HG03108 (cell line): ENCODE results near the gene CIAO3.
A peak's percentile ranks its signal among the peaks of the same experiment; 100 is the strongest.

Experiments
- ATAC-seq: cut with Tn5 transposase; IDR thresholded peaks from one replicate; pipeline ENCODE4 v1.9.1; 2021; ENCODE audit warnings: moderate library complexity; ENCODE audit not compliant: unreplicated experiment

CIAO3 gene

DNA sequence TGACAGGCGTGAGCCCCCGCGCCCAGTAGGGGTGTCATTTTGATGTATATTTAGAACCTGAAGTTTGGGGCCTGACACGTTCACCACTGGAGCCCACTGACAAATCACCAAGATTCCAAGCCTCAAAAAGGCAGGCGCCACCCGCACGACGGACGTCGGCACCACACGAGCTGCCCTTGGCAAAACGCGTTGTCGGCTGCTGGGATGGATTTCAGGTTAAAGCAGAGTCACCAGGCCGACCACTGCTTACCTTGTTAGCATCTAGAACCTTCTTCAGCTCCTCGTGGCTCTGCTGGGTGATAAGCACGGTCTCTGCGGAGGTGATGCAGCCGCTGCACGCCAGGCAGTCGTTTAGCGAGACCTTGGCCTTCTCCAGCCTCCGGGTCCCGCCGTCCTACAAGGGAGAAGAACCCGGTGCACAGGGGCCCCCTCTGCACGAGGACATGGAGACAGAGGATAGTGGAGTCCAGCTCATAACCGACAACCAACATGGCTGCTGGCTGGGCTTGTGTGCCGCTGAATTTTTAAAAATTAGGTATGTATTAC is 3.8 kb downstream of the CIAO3 start:
- no peak for ATAC-seq

DNA sequence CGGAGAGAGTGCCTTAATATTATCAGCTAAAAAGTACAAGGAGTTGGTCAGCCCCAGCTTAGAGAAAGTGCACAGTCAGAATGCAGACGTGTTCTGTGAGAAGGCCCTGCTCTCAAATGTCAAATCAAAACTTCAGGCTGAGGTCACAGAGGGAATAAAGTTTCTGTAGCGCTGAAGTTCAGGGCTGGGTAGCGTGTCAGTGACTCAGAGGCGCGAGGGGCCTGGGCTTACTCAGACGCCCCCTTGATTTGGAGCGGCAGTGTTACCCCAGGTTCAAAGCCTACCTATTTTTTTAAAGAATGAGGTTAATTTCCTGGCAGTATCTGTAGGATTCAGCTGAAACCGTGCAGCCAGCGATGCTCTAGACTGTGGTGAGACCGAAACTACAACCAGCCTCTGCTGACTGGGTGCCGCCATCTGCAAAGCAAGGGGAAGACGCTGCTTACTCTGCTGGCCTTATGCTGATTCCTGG is 4.8 kb downstream of the CIAO3 start:
- ATAC-seq = no peak

DNA sequence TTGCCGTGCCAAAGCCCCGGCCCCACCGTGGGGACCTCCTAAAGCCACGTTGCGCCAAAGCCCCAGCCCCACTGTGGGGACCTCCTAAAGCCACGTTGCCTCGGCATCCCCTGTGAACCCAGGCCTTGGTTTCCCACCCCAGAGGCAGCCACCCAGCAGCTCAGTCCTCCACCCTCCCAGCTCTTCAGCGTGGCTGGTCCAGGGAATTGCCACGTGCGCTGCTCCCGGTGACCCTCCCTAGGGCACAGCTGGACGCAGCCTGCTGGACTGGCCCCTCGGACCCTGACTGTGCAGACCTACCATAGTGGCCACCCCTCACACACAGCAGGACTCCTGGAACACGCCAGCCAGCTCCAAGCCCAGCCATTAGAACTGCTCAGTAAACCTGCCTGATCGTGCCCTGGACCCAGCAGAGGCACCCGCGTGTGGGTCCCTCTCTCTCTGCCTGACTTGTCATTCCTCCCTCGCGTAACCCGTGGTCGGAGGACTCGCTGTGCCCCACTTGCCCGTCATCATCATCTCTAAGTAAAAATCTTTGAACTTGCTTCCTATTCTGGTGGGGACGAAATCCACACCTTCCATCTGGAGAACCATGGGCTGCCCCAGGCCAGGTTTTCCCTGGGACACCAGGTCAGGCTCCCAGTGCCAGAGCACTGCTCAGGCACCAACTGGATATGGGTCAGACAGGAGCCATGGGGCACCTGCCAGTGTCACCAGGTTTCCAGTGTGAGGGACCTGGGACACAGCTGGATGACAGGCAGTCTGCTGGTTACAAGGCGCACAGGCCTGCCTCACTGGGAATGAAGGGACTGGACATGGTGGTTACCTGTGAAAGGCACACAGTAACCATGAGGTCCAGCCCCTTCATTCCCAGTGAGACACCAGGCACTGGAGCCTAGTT is 5.6 kb downstream of the CIAO3 start:
- no peak for ATAC-seq

DNA sequence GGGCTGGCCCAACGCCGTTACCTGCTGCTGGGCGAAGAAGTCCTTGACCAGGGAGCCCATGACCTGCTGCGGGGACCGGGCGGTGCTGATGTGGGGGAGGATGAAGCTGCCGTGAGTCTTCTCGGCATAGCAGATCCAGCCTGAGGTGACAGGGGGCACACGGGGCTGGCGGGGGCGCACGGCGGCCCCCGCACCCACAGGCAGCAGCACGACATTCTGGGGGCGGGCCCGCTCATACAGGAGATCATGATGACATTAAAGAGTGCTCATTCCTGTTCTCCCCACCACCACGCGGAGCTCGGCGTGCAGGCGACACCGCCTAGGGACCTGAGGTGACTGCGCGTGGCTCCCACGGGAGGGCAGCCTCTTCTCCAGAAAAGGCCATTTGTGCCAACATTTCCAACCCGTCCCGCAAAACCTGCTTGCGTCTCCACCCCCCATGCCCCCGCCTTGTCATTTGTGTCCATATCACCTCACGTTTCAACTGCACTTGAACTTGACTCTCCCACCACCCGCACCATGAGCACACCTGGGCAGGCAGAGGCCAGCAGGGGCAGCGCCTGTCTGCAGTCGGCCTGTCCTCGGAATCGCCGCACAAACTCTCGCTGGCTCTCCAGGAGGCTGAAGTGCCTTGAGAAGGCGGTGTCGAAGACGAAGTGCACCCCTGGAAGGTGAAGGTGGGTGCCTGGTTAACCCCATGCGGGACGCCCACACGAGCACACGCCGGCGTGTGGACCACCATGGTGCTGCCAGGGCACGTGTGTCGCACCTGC is 6.4 kb downstream of the CIAO3 start:
- no peak for ATAC-seq

DNA sequence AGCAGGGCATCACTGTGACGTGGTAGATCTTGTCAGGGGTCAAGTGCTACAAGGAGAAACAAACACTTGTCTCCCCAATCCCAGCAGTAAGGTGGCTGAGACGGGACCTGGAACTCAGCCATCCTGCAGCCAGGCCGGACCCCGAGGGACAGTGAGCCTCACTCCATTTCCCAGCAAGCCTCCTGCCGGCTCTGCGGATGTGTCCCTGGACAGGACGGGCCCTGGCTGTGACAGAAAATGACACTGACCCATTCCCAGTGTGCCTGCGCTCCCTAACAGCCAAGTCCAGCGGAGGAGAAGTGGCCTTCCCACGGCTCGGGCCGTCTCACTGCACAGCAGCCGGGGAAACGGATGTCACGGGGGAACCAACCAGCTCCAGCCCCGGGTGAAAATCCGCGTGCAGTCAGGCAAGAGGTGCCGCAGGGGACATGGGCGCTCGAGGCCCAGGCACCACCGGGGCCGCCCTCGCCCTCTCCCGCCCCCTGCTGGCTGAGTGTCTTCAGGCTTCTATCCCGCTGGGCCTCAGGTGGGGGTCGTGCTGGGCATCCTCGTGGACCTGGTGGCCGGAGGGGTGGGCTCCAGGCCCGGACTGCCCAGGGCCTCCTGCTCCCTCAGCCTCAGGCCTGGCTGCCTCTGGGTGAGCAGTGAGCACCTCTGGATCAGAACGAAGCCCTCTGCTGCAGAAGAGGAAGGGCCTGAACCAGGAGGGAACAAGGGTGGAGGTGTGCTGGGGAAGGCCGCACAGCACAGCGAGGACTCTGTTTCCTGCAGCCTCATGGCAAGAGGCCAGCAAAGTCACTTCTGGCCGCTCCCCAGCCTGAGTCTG is 7.2 kb downstream of the CIAO3 start:
- no peak for ATAC-seq

DNA sequence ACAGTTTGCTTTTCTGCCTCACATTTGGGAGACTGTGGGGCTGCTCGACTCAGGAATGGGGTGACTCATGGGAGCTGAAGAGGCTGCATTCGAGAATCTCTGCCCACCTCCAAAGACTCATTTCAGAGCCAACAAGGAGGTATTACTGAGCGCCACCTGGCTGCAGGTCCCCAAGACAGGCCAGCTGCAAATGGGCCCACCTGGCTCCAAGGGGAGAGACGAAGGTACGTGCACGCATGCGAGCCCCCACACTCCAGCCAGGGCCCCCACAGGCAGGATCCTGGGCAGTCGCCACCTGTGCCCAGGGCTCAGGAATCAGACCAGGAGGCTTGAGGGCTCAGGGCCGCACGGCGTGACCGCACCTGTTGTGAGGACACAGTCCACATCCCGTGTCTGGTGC is 7.9 kb downstream of the CIAO3 start:
- no peak for ATAC-seq

DNA sequence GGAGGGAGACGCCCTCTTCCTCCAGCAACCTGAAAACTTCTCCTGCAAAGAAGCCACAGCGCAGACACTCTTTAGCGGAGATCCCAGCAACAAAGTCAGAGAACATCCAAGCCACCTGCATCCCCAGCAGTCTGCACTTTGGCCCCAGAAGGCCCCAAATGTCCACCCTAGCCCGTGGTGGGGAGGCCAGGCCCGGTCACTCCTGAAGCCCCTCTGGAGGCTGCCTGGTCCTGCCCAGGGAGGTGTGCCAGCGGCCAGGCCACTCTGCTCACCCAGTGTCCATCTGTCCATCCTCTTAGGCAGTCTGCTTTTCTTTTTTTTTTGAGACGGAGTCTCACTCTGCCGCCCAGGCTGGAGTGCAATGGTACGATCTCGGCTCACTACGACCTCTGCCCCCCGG is 8.5 kb downstream of the CIAO3 start:
- no peak for ATAC-seq

DNA sequence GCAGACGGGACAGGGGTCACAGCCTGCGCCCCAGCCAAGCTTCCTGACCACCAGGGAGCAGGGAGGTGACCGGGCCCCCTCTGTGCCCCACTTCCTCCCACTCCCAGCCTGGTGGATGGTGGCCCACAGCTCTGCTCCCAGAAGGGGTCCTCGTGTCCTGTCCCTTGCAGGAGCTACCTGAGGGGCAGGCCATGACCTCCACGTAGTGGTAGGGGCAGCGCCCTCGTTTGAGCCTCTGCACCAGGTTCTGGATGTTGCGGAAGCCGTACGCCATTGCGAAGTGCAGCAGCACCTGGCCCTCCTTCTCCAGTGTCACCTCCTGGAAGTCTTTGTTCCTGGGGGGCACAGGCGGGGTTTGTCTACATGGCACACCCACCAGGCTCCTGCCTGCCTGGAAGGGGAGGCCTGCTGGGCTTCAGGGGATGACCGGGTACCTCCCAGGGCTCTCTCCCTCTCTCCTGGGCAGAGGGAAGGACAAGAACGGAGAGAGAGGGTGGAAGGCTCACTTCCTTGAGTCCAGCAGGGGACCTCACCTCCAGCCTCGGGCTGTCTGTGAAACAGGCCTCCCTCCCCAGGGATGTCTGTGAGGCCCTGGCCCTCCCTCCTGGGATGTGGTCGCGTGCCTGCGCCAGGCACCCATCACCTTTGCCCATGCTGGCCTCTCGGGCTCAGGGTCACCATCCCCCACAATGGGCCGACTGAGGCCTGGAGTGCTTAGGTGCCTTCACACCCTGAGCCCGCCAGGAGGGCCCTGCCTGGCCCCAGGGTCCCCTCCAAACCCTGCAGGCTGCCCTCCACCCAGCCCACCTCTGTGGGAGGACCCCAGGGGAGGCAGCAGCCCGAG is 9.9 kb downstream of the CIAO3 start:
- no peak for ATAC-seq

DNA sequence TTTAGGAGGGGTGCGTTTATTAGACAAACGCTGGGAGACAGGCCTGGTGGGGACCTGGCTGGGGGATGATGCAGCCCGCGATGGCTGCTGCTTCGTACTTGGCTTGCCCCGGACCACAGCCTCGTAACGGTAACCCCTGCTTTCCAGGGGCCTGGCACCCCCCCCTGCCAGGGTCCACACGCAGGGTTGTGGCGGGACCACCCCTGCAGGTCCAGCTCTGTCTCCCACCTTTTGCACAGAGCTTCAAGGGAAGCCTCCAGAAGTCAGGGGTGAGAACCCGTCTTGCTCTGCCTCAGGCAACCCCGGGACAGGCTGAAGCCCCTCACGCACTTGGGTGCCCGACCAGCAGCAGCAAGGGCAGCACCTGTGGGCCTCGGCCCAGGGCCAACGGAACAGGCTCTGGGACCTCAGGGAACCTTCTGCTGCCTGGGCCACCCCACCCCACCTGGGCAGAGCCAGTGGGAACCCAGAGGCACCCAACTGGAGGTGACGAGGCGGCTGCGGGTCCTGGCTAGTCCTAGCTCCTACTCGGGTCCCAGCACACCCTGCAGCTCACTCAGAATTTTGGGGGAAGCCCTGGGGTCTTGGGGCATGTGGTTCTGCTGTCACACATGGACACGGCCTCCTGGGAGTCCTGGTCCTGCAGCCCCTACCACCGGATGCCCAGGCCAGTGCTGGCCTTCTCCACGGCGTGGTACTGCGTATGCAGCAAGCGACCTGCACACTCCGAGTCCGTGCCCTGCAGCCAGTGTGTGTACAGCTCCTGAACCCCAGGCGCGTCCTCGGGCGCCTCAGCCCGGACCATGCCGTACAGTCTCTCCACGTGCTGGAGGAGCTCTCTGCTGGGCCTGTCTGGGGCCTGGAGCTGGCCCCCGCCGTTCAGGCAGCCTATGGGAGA is 10.8 kb downstream of the CIAO3 start:
- ATAC-seq = no peak

DNA sequence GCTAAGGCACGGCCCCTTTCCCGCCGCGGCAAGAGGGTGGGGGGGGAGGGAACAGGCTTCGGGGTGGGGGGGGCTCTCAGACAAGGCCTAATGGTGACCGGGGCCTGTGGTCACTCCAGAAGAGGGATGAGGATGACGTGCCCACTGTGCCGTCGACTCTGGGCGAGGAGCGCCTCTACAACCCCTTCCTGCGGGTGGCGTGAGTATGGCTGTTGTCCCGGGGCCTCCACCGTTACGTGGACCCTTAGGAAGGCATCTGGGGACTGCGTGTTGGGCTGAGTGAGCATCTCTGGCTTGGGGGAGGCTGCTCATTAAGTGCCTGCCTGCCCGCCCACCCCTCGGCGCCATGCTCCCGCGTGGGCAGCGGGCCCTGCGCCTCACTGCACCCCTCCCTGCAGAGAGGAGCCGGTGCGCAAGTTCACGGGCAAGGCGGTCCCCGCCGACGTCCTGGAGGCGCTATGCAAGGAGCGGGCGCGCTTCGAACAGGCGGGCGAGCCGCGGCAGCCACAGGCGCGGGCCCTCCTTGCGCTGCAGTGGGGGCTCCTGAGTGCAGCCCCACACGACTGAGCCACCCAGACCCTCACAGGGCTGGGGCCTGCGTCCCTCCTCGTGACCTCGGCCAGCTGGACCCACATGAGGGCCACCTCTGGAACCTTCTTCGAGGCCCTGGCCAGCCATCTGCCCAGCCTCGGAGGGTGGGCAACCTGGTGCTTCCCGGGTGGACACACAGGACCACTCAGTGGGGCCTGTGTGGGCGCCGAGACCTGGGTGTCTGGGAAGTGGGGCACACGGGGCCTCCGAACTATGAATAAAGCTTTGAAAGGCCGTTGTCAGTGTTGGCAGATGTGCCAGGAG is 11.7 kb downstream of the CIAO3 start:
- no peak for ATAC-seq

DNA sequence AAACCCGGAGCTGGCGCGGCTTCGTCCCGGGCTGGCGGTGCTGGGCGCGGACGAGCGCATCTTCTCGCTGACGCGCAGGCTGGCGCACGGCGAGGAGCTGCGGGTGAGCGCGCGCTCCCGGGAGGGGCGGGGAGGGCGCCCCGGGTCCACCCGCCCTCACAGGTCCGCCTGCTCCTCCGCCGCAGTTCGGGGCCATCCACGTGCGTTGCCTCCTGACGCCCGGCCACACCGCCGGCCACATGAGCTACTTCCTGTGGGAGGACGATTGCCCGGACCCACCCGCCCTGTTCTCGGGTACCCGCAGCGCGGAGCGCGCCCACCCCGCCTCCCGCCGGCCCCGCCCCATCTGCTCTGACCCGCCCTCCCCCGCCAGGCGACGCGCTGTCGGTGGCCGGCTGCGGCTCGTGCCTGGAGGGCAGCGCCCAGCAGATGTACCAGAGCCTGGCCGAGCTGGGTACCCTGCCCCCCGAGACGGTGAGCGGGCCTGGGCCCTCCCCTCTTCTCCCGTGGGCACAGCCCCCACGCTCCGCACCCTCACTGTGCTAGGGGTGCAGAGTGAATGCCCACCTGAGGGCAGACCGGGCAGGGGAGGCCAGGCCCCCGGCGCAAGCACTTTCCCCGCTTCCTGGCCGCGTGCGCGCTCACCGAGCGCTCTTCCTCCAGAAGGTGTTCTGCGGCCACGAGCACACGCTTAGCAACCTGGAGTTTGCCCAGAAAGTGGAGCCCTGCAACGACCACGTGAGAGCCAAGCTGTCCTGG is 12.5 kb downstream of the CIAO3 start:
- ATAC-seq = peak; percentile 33

DNA sequence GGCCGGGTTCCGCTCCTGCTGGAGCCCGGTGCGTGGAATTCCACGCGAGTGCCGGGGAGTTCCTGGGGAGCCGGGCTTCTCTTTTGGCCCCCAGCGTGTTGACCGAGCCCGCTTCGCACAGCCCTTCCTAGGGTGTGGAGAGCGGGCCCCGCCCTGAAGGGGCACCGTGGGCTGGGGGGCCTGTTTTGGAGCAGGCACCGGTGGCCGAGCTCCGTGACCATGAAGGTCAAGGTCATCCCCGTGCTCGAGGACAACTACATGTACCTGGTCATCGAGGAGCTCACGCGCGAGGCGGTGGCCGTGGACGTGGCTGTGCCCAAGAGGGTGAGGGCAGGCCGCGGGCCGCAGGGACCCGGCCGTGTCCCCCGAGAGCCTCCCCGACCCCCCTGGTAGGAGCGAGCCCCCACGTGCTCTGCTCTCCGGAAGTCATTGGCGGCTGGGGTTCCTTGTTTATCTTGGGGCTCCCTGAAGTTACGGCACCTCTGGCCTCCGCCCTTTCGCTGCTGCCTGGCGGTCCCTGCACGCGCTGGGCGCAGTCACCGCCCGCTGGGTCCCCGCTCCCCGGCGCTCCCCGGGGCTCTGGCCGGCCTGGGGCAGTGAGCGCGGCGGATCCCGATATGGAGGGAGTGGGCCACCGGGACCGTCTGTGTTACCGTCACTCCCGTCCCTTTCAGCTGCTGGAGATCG is 13.4 kb downstream of the CIAO3 start:
- ATAC-seq = no peak

DNA sequence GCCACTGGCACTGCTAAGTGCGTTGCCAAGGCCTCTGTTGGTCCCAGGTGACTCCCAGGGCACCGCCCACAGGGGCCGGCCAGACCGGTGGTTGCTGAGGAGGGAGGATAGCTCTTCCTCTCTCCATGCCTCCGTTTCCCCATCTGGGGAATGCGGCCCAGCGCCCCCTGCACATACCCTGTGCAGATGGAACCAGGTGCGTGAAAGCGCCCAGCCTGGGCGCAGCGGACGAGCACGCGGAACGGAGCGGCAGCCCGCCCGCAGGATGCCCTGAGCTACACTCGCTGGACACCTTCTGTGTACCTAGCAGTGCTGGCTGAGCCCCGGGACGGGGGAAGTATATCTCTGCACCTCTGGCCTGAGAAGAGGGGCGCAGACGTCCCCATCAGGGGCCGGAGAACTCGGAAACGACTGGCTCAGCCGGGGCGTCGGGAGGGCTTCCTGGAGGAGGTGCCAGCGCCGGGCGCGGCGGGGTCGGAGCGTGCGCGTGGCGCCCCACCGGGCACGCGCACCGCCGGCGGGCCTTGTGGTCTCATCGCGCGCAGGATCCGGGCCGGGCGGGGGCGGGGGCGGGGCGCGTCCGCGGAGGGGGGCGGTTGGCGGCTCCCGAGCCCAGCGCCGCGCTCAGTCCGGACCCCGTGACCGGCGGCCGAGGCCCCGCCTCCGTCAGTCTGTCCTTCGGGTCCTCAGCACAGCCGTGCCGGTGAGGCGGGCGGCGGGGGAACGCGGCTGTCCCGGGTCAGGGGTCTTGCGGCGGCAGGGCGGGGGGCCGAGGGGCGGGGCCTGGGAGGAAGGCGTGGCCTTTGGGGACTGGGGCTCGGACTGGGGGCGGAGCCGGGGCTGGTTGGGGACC is 14.1 kb downstream of the CIAO3 start, which contains the start of the genes CCDC78 and HAGHL:
CCDC78 (minus strand) TSS at position 6 of the 853 bp plus-strand sequence. CDS start 76 bp downstream, outside the sequence.
HAGHL (plus strand) TSS at position 669 of the 853 bp plus-strand sequence. CDS start 404 bp downstream, outside the sequence.
- ATAC-seq = no peak

DNA sequence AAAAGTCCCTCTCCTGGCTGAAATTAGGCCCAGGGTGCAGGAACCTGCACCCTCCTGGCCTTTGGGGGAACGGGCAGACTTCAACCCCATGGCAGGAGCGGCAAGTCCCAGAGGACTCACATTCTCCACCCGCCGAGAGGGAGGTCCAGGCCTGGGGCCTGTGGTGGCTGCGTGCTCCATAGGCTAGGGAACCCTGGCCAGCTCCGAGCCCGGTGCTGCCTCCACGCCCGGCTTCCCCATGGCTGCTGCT is 14.7 kb downstream of the CIAO3 start:
- ATAC-seq = no peak

DNA sequence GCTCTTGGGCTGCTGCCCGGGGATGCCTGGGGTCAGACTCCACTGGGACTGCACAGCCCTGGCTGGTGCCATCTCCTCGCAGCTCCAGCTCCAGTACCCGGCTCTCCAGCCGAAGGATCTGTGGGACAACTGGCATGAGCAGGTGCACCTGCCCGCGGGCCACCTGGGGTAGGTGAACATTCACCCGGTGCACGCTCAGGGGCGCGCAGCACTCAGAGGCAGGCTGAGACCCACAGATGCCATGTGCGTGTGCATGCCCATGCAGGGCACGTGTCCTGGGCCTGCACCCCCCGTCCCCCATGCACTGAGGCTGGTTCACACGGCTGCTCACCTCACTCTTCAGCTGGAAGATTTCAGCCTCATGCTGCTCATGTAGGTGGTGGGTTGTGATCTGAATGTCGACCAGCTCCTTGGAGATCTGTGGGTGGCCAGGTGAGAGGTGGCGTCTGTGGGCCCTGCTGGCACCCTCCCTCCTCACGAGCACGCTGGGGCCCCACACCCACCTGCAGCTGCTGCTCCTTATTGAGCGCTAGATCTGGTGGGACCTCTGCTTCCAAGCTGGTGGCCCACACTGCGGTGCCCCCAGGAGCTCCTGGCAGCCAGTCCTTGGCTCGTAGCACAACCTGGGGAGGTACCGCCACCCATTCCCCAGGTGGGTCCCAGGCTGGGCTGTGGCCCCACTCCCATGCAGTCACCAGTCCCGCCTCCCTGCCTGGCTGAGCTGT is 15.2 kb downstream of the CIAO3 start:
- no peak for ATAC-seq
